ENCODE measurements around the gene C1orf105. TPM values are rescaled to one million over a fixed set of nuclear protein-coding genes. Genes with fewer than 3 reads are reported as not detected.

The C1orf105 gene
- total RNA-seq, 1 experiment from 2014 or later: not detected

DNA sequence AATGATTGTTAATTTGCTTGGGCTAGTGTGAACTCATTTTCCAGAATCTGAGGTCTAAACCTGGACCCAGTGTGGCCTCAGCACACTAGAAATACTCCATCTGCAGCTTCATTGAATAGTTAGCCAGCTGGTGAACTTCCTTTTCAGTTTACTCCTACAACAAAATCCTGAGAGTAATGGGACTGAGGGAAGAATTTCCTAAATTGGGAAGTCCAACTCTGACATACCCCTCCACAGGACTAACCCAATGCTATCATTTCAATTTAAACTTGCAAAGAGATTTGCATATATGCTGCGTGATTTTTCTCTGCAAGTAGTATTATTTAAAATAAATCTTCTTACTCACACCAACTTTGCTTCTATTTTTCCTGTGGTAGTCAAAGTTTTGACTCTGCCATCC lies 51.2 kb downstream of the C1orf105 start:
- no peaks in the 10 kb centered on the region for H3K36me3 ChIP-seq (replicated peaks; ENCODE audit: control insufficient read depth, insufficient read depth, low read length)
- no peak overlapping the region for H3K4me3 ChIP-seq (ENCODE audit: insufficient read depth, low read depth, low read length)
- DNase-seq: no peak
- no peaks in the 10 kb centered on the region for H3K27me3 ChIP-seq (ENCODE audit: control insufficient read depth, insufficient read depth, low read length)

DNA sequence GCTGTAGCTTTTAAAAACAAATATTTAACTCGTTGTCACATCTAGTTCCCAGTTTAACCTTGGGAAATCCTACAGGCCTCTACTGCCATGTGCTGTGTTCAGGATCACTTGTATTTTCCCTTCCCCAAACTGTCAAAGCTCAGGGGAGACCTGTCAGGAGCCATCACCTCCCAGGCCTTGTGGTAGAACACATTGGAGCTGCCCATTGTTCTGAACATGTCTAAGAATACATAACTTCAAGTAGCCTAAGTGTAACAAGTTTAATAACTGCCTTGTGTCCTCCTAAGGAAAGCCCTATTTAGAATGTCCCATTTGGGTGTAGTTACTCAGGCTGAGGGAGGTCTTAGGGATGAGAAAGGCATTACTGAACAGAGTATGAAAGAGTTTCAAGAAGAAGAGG lies 52.0 kb downstream of the C1orf105 start:
- DNase-seq: no peak

DNA sequence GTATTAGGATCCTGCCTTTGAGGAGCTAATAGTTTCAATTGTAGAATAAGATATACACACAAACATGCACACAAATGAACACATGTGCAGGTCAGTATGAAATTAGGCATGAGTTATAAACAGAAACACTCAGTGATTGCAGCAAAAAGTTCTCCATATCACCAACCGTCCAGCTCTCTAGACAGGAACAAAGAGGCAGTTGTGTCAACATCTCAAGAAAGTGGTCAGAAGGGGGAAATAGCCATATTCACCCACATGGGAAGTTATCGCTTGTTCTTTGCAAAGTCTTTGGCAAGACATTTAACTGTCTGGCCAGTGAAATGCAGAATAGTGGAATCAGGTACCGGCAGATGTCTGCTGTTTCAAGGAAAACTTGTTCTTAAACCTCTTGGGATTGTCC lies 52.8 kb downstream of the C1orf105 start:
- no peak for DNase-seq
- Histone ChIP-seq H3K27me3 (ENCODE audit: control insufficient read depth, insufficient read depth, low read length) (no peaks in the 10 kb centered on the region), H3K36me3 (replicated peaks; ENCODE audit: control insufficient read depth, insufficient read depth, low read length) (no peaks in the 10 kb centered on the region), H3K4me3 (ENCODE audit: insufficient read depth, low read depth, low read length) (no peak overlapping the region)

More for the DNA sequence above, 52.0 kb downstream of the C1orf105 start:
- Histone ChIP-seq H3K27me3 (ENCODE audit: control insufficient read depth, insufficient read depth, low read length) (no peaks in the 10 kb centered on the region), H3K4me3 (ENCODE audit: insufficient read depth, low read depth, low read length) (no peak overlapping the region), H3K36me3 (replicated peaks; ENCODE audit: control insufficient read depth, insufficient read depth, low read length) (no peaks in the 10 kb centered on the region)

DNA sequence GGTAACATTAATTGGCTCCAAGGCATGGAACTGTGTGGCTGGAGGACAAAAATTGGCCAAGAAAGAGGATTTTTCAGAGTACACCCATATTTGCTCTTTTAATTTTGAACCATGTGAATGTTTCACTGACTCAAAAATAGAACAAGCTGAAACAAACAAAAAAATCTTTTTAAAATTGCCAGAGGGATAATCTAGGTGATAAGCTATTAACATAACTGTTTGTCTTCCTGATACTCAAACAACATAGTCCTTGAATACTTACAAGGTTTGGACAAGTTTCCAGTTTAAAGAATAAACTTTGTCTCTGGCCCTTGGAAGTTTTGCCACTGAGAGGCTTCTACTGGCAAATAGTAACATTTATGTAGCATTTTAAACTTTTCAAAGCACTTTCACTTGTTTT lies 53.4 kb downstream of the C1orf105 start:
- Histone ChIP-seq H3K4me3 (ENCODE audit: insufficient read depth, low read depth, low read length) (no peak overlapping the region), H3K36me3 (replicated peaks; ENCODE audit: control insufficient read depth, insufficient read depth, low read length) (no peaks in the 10 kb centered on the region), H3K27me3 (ENCODE audit: control insufficient read depth, insufficient read depth, low read length) (no peaks in the 10 kb centered on the region)
- no peak for DNase-seq

DNA sequence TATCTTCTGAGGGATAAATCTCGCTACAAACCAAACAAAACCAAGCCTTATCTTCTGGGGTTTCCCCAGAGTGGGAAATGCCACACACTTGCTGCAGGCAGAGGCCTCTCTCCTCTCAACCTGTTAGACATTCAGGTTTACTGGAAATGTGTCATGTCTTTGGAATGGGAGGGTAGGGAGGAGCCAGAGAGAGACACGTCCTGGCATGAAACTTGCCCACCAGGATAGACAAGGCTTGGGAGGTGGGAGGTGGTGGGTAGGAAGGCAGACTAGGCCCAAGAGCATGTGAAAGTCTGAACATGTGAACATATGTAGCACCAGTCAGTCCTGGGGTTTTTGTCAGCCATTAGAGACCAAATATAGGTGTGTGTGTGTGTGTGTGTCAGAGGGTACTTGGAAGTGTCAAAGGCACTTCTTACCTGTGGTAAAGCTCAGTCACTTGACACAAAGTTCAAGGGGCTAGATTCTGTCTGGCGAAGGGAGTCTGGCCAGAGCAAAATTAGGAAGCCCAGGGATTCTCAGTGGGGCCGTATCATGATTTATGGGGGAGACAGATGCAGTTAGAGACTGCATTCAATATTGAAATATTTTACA lies 55.8 kb downstream of the C1orf105 start:
- no peak overlapping the region for H3K4me3 ChIP-seq (ENCODE audit: insufficient read depth, low read depth, low read length)
- no peaks in the 10 kb centered on the region for H3K36me3 ChIP-seq (replicated peaks; ENCODE audit: control insufficient read depth, insufficient read depth, low read length)
- no peak for DNase-seq
- no peaks in the 10 kb centered on the region for H3K27me3 ChIP-seq (ENCODE audit: control insufficient read depth, insufficient read depth, low read length)

DNA sequence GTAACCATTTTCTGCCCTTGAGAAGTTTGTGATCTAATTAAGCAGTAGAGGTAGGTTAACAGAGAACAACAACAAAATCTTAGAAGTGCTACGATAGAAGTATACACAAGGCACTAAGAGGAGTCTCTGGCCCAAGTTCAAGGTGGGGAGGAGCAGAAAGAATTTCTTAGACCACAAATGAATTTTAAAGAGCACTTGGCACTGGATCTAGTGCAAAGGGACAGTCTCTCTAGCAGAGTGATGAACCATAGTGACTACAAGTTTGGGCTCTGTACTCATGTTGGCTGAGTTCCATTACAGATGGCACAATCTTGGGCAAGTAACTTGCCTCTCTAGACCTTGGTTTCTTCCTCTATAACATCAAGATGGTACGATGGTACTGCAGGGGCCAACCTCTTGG lies 56.7 kb downstream of the C1orf105 start:
- H3K36me3 ChIP-seq (replicated peaks; ENCODE audit: control insufficient read depth, insufficient read depth, low read length): no peaks in the 10 kb centered on the region
- no peaks in the 10 kb centered on the region for H3K27me3 ChIP-seq (ENCODE audit: control insufficient read depth, insufficient read depth, low read length)
- H3K4me3 ChIP-seq (ENCODE audit: insufficient read depth, low read depth, low read length): no peak overlapping the region
- DNase-seq: no peak

DNA sequence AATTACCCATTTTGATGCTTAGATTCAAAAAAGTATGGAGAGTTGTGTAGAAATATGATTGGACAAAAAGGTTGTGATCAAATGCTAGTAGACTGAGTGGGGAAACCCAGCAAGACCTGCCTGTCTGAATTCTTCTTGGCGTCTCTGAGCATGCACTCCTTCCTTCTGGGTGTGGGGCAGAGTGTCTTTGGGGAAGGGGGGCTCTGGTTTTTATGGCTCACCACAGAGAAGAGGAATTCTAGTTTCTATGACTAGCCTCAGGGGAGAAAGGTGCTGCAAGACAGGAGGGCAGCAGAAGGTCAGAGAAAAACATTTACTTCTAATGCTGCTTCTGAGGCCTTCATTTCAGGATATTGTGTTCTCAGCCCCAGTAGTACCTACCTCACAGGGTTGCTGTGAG lies 57.3 kb downstream of the C1orf105 start:
- H3K4me3 ChIP-seq (ENCODE audit: insufficient read depth, low read depth, low read length): no peak overlapping the region
- no peak for DNase-seq
- H3K36me3 ChIP-seq (replicated peaks; ENCODE audit: control insufficient read depth, insufficient read depth, low read length): no peaks in the 10 kb centered on the region
- no peaks in the 10 kb centered on the region for H3K27me3 ChIP-seq (ENCODE audit: control insufficient read depth, insufficient read depth, low read length)

DNA sequence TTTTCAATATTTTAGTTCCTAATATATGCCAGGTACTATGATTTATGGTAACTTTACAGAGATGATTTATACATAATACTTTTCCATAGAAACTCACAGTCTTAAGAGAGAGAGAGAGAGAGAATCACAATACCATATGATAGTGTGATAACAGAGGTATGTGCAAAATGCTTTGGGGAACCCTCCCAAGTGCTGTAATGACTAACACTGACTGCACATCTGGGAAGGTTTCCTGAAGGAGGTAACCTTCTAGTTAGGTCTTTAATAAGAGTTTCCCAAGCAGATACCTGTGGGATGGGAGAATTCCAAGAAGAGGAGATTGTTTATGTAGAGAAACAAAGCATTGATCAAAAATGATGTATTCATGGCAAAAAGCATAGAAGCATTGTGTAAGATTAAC lies 58.0 kb downstream of the C1orf105 start:
- Histone ChIP-seq H3K27me3 (ENCODE audit: control insufficient read depth, insufficient read depth, low read length) (no peaks in the 10 kb centered on the region), H3K4me3 (ENCODE audit: insufficient read depth, low read depth, low read length) (no peak overlapping the region), H3K36me3 (replicated peaks; ENCODE audit: control insufficient read depth, insufficient read depth, low read length) (no peaks in the 10 kb centered on the region)
- DNase-seq: no peak

DNA sequence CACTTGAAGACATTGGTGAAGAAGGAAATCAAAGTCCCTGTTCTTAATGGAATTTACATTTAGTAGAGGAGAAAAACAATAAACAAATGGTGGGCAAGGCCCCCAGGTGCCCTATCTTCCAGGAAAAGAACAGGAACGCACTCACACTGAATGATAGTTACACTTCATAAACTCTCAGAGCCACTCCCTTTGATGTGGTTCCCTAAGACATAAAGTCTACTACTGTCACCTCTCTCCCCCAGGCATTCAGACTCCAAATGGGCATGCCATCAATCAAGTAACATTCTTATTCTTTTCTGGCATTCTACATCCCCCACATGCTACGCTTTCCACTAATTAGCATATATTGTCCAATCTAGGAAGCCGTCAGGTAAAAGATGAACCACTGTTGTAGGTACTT lies 59.9 kb downstream of the C1orf105 start:
- H3K27me3 ChIP-seq (ENCODE audit: control insufficient read depth, insufficient read depth, low read length): no peaks in the 10 kb centered on the region; the same call in 1 of the 2 replicates
- no peak overlapping the region for H3K4me3 ChIP-seq (ENCODE audit: insufficient read depth, low read depth, low read length)
- H3K36me3 ChIP-seq (replicated peaks; ENCODE audit: control insufficient read depth, insufficient read depth, low read length): no peaks in the 10 kb centered on the region
- DNase-seq: no peak

DNA sequence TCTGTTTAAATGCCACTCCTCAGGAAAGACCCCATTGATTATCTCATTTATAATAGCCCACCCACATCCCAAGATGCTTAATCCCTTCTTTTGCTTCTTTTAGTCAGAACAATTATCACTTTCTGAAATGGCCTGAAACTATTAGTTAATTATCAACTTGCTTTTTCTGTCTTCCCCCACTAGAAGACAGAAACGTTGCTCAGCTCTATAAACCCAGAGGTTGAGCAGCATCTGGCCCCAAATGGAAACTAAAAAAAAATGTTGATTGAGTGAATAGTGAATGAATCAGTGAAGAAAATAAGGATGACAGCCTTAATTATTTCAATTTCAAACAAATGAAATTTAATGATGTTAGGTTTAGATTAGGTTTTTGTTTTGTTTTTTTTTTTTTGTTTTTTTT lies 61.6 kb downstream of the C1orf105 start:
- no peak overlapping the region for H3K4me3 ChIP-seq (ENCODE audit: insufficient read depth, low read depth, low read length)
- no peaks in the 10 kb centered on the region; the same call in 1 of the 2 replicates for H3K27me3 ChIP-seq (ENCODE audit: control insufficient read depth, insufficient read depth, low read length)
- no peak for DNase-seq
- no peaks in the 10 kb centered on the region for H3K36me3 ChIP-seq (replicated peaks; ENCODE audit: control insufficient read depth, insufficient read depth, low read length)

DNA sequence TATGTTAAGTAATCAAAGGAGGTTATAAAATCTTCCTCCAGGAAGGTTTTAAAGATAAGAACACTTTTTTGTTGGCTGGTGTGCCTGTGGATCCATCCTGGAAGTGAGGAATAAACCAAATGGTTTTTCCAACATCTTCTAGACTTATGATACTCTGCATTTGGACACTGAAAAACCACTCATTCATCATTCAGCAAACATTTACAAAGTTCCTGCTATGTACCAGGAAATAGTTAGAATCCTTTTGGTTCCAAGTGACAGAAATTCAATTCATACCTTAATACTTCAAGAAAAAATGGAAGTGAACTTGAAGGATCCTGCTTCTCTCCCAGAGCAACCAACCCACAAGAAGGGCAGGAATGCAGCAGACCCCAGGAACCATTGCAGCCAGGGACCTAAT lies 63.0 kb downstream of the C1orf105 start:
- no peak for DNase-seq
- no peaks in the 10 kb centered on the region for H3K36me3 ChIP-seq (replicated peaks; ENCODE audit: control insufficient read depth, insufficient read depth, low read length)

DNA sequence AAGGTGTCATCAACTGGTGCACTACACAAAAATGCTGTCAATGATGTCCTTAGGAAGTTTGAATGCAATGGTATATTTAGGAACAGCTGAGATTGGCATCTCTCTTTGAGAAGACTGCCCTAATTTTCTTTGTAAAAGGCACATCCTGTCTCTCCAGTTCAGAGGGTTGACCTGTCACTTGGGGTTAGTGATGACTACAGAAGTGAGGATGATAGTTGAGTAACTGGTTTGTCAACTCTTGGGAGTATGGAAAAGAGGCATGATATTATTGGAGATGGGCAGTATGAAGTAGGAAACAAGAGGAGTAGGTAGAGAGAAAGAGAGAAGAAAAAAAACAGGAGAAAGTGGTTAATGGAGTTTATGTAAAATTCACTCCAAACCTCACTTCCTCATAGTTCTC lies 63.8 kb downstream of the C1orf105 start:
- Histone ChIP-seq H3K36me3 (replicated peaks; ENCODE audit: control insufficient read depth, insufficient read depth, low read length) (no peaks in the 10 kb centered on the region), H3K27me3 (ENCODE audit: control insufficient read depth, insufficient read depth, low read length) (no peaks in the 10 kb centered on the region; the same call in 1 of the 2 replicates), H3K4me3 (ENCODE audit: insufficient read depth, low read depth, low read length) (no peak overlapping the region)
- DNase-seq: no peak

More for the DNA sequence above, 63.0 kb downstream of the C1orf105 start:
- H3K4me3 ChIP-seq (ENCODE audit: insufficient read depth, low read depth, low read length): no peak overlapping the region
- no peaks in the 10 kb centered on the region; the same call in 1 of the 2 replicates for H3K27me3 ChIP-seq (ENCODE audit: control insufficient read depth, insufficient read depth, low read length)

DNA sequence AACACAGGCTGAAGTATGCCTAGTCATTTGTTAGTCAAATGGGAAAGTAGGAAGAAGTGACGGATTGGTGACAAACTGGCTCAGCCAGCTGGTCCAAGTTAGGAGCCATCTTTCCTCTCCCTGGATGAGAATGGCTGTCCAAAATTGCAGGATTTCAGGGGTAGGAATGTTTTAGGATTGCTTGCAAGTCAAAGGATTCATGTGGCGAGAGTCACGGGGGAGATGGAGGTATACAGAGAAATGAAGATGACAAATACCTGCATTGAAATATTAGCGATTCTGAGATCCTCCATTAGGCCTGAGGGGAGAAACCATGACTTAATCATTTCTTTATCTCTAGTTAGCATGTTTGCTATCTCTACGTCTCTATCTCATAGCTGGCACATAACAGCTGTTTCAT lies 65.1 kb downstream of the C1orf105 start:
- H3K27me3 ChIP-seq (ENCODE audit: control insufficient read depth, insufficient read depth, low read length): no peaks in the 10 kb centered on the region; the same call in 1 of the 2 replicates
- H3K36me3 ChIP-seq (replicated peaks; ENCODE audit: control insufficient read depth, insufficient read depth, low read length): no peaks in the 10 kb centered on the region
- no peak overlapping the region for H3K4me3 ChIP-seq (ENCODE audit: insufficient read depth, low read depth, low read length)
- no peak for DNase-seq

DNA sequence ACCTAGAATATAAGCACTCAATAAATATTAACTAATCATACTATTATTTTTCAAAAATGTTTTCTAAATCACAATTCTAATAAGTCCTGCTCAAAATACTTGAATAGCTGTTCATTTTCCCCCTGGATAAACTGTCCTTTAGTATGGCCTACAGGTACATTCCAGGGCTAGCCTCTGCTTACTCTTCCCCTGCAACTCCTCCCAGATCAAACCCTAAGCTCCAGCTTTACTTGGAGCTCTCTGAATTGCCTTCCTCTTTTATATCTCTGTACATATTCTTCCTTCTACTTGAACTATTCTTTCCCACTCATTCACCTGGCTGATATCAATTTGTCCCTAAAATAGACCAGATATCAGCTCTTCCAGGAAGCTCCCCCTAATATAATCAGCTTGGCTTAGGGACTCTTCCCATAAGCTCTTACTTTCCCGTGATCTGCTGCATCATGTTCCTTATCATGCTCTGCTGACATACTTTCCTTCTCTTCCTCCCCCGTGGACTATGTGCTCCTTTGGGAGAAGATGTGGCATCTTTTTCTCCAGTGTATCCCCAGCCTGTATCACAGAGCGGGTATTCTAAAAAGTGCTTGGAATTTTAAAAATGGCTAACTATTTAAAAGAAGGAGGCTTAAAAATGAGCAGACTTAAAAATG lies 66.4 kb downstream of the C1orf105 start:
- Histone ChIP-seq H3K27me3 (ENCODE audit: control insufficient read depth, insufficient read depth, low read length) (no peaks in the 10 kb centered on the region; the same call in 1 of the 2 replicates), H3K36me3 (replicated peaks; ENCODE audit: control insufficient read depth, insufficient read depth, low read length) (no peaks in the 10 kb centered on the region), H3K4me3 (ENCODE audit: insufficient read depth, low read depth, low read length) (no peak overlapping the region)
- no peak for DNase-seq

DNA sequence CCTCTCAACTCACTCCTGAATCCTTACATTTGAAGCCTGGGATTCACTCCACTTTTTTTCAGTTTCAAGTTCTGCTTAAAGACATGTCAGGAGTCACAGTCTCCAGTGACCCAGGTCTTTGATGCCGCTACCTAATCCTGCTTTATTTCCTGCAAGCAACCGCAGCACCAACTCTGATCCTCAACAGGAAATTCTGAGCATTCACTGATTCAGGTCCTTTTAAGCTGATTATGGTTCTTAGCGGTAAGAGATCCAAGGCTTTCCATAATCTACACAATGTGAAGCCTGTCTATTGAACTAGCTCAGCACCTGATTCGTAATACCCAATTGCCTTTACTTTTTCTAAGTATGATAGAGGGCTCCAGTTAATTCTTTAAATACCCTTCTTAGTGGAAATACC lies 67.1 kb downstream of the C1orf105 start:
- no peak overlapping the region for H3K4me3 ChIP-seq (ENCODE audit: insufficient read depth, low read depth, low read length)
- H3K36me3 ChIP-seq (replicated peaks; ENCODE audit: control insufficient read depth, insufficient read depth, low read length): no peaks in the 10 kb centered on the region
- no peaks in the 10 kb centered on the region; the same call in 1 of the 2 replicates for H3K27me3 ChIP-seq (ENCODE audit: control insufficient read depth, insufficient read depth, low read length)
- no peak for DNase-seq
